A549 (cell line): ENCODE results near the gene FNDC3A.

Experiments
- CEBPB ChIP-seq, 2 experiments: fragments of >200 bp in 1 of 2; sonication (Bioruptor Twin) in 1 of 2; formaldehyde crosslinking in 1 of 2; IDR thresholded peaks; 2 replicates each; pipeline ENCODE4 v1.6.1; 2012 to 2016
- CHD2 ChIP-seq: fragments of 150-350 bp; IDR thresholded peaks from 2 replicates; pipeline ENCODE4 v1.6.1; 2014; ENCODE audit warnings: low read length; ENCODE audit not compliant: partially characterized antibody
- CHD4 ChIP-seq: fragments of 200-600 bp; sonication (generic); IDR thresholded peaks from 2 replicates; pipeline ENCODE4 v1.6.1; 2016; ENCODE audit warnings: antibody characterized with exemption, mild to moderate bottlenecking, borderline replicate concordance
- ELK1 ChIP-seq: fragments of 150-350 bp; IDR thresholded peaks from 2 replicates; pipeline ENCODE4 v1.6.1; 2014; ENCODE audit warnings: low read depth, mild to moderate bottlenecking, low read length
- HMGXB4 ChIP-seq: fragments of 250-450 bp; sonication (Bioruptor Pico); IDR thresholded peaks from 2 replicates; pipeline ENCODE4 v1.5.0; 2021; ENCODE audit warnings: mild to moderate bottlenecking, moderate library complexity, borderline replicate concordance
- KDM5A ChIP-seq: fragments of 200-600 bp; sonication (generic); IDR thresholded peaks from 2 replicates; pipeline ENCODE4 v1.6.1; 2016; ENCODE audit warnings: antibody characterized with exemption, mild to moderate bottlenecking
- MAFK ChIP-seq: fragments of 450-650 bp; IDR thresholded peaks from 2 replicates; pipeline ENCODE4 v1.6.1; 2014; ENCODE audit not compliant: partially characterized antibody
- POLR2A ChIP-seq: IDR thresholded peaks from 2 replicates; pipeline ENCODE4 v1.6.1; 2012; ENCODE audit warnings: mild to moderate bottlenecking, low read length
- POLR2AphosphoS2 ChIP-seq: conservative IDR thresholded peaks from 2 replicates; pipeline ENCODE4 v1.6.1; 2012; ENCODE audit warnings: low read length, improper control_type of control experiment, inconsistent platforms
- RCOR1 ChIP-seq: fragments of 150-350 bp; IDR thresholded peaks from 2 replicates; pipeline ENCODE4 v1.6.1; 2014; ENCODE audit warnings: antibody characterized with exemption, low read length, low read depth
- REST ChIP-seq: fragments of 200-600 bp; sonication (generic); IDR thresholded peaks from 2 replicates; pipeline ENCODE4 v1.6.1; 2016; ENCODE audit warnings: antibody characterized with exemption, mild to moderate bottlenecking, moderate library complexity
- RNF2 ChIP-seq: fragments of 200-600 bp; sonication (generic); IDR thresholded peaks from 2 replicates; pipeline ENCODE4 v1.6.1; 2016; ENCODE audit warnings: low read depth, mild to moderate bottlenecking, antibody characterized with exemption, moderate library complexity, borderline replicate concordance
- TP53 ChIP-seq: fragments of 250-450 bp; sonication (Bioruptor Pico); IDR thresholded peaks from 2 replicates; pipeline ENCODE4 v1.5.0; 2021; ENCODE audit warnings: mild to moderate bottlenecking, moderate library complexity
- TF ChIP-seq, protein P1 (sequence below): fragments of >200 bp; sonication (Bioruptor Twin); formaldehyde crosslinking; IDR thresholded peaks from 3 replicates; pipeline ENCODE4 v1.5.1; 2016

DNA sequence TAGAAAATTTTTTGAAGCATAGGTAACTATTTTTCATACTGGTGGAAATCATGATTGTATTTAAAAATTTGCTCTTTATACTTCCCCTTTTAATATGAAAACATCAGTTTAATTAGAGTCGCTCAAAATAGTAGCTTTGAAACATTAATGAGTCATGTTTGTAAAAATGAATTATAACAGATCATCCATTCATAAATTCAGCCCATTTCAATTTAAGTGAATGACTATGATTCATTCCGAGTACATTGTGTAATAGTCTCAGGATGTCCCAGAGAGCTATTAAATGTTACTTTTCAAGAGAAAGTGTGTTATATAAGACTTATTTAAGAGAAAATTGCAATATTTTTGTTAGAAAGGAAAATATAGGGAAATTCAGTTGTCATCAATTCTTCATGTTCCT, 111.0 kb downstream of the FNDC3A start:
- TF ChIP-seq, protein P1, sequence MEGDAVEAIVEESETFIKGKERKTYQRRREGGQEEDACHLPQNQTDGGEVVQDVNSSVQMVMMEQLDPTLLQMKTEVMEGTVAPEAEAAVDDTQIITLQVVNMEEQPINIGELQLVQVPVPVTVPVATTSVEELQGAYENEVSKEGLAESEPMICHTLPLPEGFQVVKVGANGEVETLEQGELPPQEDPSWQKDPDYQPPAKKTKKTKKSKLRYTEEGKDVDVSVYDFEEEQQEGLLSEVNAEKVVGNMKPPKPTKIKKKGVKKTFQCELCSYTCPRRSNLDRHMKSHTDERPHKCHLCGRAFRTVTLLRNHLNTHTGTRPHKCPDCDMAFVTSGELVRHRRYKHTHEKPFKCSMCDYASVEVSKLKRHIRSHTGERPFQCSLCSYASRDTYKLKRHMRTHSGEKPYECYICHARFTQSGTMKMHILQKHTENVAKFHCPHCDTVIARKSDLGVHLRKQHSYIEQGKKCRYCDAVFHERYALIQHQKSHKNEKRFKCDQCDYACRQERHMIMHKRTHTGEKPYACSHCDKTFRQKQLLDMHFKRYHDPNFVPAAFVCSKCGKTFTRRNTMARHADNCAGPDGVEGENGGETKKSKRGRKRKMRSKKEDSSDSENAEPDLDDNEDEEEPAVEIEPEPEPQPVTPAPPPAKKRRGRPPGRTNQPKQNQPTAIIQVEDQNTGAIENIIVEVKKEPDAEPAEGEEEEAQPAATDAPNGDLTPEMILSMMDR = no peak
- TF ChIP-seq RCOR1 (no peak), CEBPB (IDR thresholded peaks at IDR 0.05) (peak in 1 of 2 experiments; percentile 45; a peak in 2 of 4 replicates), REST (no peak), CHD2 (no peak), TP53 (CRISPR knock-in tag) (no peak), POLR2A (no peak), POLR2AphosphoS2 (no peak), RNF2 (no peak), KDM5A (no peak), HMGXB4 (CRISPR knock-in tag) (no peak), ELK1 (no peak), CHD4 (no peak), MAFK (no peak)
